SIG-M5 treated with dmso at 0.1 percent for 504 hours (cell line): Measurements from ENCODE around the gene DCAF8.

Source experiments
- DNase-seq: peaks from one replicate; lab custom pipeline; 2025; ENCODE audit not compliant: unreplicated experiment; lab: John Stamatoyannopoulos, UW

The DCAF8 gene

DNA sequence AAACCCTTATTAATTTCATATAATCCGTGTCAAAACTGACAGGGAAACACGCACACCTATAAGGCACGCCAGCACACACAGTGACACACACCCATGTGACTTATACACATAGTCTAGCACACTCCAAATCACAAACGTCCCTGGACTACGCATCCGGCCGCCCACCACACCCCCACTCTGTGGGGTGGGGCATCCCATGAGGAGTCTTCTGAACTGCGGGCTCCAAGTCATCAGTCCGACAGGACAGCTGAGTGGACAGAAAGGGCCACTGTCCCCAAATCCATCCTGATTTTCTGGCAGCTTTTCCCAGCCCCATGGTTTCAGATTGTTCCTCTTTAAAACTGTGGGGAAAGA, 56.3 kb downstream of the DCAF8 start:
- DNase-seq, result no peak

DNA sequence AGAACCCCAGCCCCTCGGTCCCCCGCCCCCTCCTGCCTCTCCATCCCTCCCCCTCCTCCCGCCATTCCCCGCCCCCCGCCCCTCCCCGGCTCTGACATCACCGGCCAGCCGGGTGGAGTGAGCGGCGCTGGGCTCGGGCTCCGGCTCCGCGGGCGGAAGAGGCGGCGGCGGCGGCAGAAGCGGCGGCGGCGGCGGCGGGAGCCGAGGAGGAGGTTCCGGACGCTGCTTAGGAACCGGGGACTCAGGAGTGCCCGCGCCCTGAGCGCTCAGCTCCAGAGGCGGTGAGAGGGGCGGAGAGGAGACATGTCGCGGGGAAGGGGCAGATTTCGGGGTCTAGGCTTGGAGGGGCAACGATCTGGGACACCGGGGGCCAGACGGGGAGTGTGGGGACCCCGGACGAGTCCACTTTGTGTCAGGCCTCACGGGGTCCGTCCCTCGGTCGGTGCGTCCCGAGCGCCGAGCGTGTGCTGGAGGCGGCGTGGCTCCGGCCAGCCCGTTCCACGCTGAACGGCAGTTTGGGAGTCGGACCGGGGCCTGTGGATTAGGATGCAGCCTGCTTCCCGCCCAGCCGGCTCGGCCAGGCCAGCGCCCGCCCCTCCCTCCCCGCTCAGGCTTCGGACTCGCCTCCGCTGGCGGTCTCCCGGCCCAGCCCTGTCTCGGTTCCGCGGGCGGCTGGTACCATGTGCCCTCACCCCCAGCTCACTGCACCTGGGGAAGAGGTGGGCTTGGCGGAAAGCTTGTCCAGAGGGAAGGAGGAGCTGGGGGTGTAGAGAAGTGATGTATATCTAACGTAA, 56.9 kb downstream of the DCAF8 start, which contains the start of gene PEA15:
Gene PEA15, plus strand, starts transcription at position 143 of the 794 bp plus-strand sequence. CDS start 6,161 bp downstream, outside the sequence.
- DNase-seq, result peak; percentile 52

DNA sequence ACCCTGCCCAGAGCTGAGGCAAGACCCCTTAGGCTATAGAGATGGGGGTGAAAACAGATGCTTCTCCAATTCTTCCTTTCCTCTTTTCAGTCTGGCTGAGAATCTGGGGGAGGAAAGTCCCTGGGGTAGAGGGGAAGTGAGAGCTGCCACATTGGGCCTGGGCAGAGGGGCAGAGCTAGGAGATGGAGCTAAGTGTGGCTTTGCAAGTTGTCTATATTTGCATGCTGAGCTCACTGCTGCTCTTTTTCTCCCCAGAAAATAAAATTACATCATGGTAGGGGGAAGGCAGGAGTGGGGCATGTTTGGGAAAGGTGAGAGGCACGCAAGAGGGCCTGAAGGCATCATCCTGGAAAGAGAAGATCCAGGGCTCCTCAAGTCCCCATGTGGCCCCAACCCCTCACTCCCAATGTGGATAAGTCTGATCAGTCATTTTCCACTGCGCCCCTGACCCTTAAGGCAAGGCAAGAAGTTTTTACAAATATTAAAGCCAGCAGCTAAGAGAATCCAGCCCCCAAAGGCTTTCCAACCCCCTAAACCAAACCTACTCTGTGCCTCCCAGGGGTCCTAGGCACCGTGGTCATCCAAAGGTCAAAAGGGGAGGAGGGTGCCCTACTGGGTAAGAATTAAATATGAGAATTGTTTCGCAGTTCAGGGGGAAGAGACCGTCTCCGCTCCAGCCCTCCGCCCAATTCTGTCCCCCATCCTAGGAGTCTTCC, 57.7 kb downstream of the DCAF8 start:
- peak; percentile 99 for DNase-seq

DNA sequence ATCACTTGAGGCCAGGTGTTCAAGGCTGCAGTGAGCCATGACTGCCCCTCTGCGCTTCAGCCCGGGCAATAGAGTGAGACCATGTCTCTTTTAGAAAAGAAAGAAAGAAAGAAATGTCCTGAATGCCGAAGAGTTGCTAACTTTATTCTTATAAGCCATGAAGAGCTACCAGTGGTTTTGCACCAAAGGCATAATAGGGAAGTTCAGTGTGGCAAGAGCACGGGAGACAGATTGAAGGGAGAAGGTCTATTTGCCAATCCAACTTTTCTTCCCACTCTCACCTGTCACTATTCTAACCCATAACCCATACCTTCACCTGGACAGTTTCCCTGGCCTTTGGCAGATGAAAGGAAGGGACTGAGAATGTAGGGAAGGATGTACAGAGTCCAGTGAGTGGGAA, 61.6 kb downstream of the DCAF8 start:
- DNase-seq, result peak; percentile 21

DNA sequence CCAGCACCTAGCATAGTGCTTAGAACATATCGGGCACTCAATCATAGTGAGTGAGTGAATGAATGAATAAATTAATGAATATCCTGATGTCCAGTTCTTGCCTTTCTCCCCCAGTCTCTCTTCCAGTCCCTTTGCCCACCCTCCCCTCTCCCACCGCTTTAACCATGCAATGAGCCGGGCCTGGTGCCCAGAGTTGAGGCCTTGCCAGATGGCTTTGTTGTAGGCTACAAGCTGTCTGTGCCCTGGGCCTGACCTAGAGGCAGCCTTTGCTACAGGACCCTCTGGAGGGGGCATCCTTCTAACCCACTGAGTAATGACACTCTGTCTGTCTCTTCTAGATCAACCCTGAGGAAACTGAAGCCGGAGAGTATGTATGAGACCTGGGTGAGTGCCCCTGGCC, 65.1 kb downstream of the DCAF8 start:
- DNase-seq, result no peak

DNA sequence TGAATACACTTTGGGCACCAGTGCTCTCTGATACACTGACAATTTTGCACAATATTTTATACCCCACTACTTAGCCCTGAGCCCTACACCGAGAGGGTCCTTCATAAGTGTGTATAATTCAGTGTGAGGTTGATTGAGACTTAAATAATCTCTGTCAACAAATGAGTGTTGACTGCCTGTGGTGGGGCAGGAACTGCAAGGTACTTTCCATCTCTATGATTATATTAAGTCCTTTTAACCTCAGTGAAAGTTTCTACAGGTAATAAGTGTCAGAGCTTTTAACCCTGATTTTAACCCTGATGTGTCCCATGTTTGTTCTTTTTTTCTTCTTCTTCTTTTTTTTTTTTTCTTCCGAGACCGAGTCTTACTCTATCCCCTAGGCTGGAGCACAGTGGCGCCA, 66.2 kb downstream of the DCAF8 start:
- DNase-seq, result no peak

DNA sequence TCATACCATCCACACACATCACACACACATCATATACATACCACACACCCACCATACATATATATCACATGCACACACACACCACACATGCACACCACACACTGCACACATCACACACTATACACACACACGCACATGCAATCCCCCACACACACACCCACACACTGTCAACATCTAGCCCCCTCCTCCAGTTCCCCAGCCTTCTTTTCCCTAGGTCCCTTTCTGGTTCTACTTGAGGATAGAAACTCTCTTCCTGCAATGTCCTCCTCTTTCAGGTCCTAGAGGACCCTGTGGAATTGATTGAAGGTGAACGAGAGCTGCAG, 67.7 kb downstream of the DCAF8 start:
- no peak for DNase-seq

DNA sequence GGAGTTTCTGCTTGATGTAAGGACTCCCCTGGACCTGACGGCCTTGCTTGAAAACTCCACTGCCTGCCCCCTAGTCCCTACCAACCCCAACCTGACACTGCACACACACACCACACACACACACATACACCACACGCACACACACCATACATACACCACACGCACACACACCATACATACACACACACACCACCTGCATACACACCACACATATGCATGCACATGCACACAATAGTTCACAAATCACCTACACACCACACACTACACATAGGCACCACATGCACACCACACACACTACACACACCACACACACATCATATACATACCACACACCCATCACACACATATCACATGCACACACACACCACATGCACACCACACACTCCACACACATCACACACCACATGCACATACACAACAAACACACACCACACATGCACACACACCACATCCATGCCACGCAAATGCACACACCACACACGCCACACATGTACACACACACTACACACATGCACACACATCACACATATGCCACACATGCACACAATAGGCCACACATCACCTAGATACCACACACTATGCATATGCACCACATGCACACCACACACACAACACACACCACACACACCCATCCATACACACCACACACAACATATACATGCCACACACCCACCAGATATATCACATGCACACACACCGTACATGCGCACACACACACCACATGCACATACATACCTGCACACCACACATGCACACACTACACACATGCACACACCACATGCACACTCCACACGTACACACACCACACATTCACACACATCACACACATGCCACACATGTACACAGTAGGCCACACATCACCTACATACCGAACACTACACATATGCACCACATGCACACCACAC, 68.3 kb downstream of the DCAF8 start:
- DNase-seq, result no peak

DNA sequence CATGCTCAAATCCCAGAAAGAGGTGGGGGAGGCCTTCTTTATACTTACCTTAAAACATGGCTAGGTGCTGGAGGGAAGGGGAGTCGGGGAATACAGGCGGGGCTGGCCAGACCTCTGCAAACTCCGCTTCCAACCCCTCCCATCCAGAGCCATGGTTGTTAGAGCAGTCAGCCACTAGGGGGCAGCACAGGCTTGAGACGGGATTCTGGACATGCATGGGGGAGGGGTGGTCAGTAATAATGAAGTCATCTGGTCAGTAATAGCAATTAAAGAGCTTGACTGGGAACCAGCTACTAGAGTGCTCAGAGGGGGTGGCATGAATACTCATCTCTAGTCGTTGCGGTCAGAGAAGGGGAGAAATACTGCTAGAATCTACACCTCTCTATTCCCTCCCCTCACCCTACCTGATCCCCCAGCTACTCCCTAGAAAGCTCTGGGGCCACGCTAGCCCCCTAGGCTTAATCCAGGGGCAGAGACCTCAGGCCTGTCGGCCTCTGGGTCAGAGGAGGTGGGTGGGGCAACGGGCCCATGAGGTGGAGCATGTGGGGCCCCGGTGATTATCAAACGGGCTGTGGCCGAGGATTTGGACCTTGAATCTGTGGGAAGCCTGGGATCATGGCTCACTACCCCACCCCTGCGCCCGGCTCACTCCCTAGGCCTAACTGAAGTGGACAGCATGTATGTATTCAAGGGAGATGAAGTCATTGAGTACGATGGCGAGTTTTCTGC, 69.1 kb downstream of the DCAF8 start:
- DNase-seq, result peak; percentile 71

DNA sequence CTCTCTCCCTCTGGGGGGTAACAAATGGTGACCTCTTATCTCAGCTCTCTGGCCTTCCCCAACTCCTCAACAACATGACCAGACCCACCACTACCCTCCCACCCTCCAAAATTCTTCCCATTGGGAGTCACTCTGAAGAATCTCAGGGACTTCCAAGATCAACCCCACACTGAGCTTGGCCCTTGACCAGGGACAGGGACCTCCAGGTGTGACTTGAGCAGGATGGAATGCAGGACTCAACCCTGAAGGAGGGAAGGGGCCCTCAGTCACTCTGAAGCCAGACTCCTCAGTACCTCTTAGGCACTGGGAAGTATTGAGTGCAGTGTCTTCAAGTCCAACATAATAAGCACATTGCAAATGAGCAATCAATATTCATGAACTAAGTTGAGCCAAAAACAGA, 70.1 kb downstream of the DCAF8 start:
- DNase-seq, result no peak

DNA sequence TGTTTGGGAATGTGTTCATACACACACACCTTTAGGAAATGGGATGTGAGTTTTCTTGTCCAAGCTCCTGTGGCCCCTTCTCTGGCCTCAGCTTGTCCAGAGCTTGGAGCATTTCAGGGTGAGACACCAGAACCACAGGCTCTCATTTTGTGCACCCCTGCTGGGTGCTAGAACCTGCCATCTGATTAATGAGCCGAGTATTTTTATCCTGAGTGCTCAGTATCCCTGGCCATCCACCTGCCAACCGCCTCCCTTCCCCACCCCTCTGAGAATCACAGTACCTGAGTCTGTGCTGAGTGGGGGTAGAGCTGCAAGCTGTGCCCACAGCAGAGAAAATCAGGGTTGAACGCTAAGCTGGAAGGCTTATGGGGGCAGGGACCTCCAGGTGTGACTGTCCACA, 70.6 kb downstream of the DCAF8 start:
- no peak for DNase-seq

DNA sequence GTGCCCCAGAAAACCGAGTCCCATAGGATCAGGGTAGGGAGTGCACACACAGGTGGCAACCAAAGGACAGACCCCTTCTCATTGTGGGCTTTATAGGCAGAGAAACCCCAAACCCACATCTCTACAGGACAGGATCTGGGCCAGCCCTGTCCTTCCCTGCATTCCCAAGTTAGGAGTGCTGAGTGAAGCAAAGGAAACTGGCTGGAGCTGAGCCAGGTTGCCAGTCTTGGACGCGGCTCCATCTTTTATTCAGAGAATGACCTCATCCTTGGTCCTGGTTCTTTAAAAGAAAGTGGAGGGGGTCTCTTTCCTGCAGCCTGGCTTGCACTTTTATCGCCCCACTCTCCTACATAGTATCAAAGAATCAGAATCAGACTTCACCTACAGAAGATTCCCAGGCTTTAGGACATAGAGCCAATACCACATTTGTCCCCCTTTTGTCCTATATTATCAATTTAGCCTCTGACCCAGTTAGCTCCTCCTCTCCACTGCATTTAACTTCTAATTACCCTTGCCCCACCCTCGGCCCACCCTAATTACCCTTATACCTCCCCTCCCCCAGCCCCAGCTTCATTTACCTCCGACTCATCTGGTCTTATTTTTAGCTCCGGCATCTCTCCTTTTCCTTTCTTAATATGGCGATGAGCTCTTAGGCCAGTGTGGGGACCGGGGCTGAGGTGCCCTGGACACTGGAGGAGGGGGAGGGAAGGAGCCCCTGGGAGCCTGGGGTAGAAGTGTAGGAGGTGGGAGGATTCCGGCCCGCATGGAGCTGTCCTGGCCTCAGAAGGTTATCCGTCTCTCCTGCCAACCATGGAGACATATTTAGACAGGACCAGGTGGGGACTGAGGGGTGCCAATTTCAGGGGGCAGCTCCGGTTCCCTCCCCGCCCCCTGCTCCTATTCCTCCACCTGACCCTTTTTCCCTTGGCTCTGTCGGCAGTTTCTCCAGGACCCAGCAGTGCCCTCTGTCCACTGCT, 72.4 kb downstream of the DCAF8 start, which contains the start of gene CASQ1:
Gene CASQ1, plus strand, starts transcription at position 927 of the 977 bp plus-strand sequence. CDS start 177 bp downstream, outside the sequence.
- no peak for DNase-seq

DNA sequence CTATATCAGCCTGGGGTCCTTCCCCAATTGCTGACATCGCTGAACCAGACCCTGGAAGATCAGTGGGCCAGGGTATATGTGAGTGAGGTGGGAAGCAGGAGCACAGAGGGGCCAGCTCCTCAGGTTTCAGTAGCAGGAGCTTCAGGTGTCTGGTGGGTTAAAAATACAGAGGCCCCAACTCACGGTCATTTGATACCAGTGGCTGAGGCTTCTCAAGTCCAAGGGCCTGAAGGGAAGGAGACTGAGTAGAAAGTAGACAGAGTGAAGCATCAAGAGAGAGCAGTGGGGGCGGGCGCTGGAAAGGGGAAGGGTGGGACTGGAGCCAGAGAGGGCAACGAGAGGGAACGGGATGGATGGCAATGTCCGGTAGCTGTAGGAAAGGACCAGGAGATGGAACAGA, 74.0 kb downstream of the DCAF8 start:
- DNase-seq, result no peak

DNA sequence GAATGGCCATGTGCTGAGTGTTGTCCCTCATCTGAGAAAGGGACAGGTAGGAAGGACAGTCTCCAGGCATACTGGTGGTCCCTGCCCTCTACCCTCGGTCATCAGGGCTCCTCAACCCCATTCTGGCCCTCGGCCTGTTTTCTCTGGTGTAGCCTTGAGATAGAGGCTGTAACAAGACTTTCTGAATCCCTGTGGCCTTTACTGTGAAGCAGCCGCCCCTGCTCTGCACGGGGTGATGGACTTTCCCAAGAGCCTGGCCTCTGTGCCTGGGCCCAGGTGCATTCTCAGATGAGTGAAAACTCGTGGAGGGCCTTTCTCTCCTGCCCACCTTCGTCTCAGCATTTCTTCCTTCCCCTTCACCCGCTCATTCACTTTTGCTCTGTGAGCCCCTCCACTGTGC, 74.9 kb downstream of the DCAF8 start:
- DNase-seq, result no peak

DNA sequence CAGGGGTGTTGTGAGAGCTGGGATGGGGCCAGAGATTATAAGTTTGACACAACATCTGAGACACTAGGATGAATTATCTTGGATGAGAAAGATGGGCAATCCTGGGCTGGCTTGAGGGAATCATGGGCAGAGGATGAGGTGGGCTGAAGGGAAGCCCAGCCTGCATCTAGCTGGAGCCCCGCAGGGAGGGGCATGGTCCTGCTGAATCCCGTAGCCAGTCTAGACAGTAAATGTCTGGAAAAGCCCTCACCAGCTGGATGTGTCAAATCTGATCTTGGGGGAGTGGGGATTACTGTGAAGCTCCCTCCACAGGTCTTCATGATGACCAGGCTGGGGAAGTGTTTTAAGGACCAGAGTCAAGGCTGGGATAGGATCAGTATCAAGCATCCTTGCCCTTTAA, 75.6 kb downstream of the DCAF8 start:
- no peak for DNase-seq

DNA sequence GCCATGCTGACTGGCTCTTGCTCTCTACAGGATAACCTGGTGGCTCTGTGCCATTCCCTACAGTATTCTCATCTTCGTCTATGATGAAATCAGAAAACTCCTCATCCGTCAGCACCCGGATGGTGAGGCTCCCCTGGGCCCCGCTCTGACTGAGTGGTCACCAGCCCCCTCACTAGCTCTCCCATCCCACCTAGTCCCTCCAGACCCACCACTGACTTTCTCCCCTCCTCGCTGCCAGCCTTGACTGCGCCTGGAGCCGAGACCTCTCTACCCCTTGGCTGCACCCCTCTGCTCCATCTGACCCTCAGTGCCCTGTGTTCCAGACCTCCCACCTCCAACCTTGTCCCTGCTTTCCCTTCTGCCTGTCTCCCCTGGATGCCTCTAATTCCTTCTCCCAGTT, 76.1 kb downstream of the DCAF8 start:
- no peak for DNase-seq

DNA sequence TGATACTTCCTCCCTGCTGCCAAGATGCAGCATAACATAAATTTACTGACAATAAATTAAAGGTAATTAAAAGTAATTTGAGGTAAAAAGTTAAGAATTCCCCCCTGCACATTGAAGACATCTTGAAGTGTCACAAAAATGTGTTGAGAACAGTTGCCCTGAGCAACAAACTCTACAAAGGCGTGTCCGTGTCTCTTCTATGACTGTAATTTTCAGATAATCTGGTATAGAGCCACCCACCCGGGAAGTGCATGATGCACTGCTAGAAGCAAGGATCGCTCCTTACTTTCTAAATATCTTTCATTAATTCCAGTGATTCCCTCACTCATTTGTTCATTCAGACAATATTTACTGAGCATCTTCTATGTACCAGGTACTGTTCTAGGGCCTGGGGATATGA, 83.0 kb downstream of the DCAF8 start:
- DNase-seq, result no peak

DNA sequence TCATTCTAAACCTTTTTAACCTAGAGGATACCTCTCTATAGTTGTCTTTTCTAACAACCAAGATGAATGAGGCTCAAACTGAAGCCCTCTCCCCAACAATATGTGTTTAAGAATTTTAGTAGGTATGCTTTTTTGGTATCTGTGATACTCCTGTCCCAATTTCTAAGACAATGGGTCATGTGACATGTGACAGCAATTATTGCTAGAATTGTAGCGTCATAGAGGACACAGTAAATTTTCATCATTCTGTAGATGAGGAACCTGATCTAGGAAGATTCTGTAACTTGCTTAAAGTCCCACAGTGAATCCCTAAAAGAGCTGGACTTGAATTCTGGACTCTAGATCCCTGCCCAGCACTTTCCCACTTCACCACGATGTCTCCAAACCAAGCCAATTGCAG, 83.6 kb downstream of the DCAF8 start:
- no peak for DNase-seq

DNA sequence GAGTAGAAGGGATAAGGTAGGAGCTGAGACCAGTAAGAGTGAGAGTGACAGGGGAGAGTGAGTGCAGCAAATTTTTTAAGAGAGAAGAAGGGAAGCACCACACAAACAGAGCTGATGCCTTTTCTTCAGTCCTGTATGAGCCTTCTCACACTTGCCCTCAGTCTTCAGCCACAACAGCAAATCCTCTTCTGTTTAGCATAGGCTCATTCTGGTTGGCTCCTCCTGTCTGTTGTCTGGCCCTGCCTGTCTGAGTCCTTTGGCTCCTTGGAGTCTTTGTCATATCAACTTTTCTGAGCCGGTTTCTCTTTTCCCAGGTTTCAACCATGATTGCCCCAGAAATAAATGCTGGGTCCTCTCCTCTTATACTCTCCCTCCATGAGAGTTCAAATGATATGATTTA, 84.7 kb downstream of the DCAF8 start:
- DNase-seq, result no peak

DNA sequence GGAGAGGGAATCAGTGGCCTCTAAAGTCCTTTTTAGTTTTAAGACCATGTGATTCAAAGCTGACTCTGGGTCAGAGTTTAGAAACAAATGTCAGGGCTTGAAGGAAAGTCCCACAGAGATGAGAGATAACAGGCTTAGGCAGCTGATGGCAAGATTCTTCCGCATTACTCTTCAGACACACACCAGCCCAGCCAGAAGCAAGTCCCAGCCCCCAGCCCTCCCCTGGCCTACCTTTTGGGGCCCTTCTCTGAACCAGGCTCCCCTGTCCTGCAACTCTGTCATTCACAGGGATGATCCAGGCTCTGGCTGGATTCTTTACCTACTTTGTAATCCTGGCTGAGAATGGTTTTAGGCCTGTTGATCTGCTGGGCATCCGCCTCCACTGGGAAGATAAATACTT, 85.1 kb downstream of the DCAF8 start:
- no peak for DNase-seq
